Keratinocyte (primary cell): ENCODE measurements around the gene HECTD4.

Experiments
- EZH2 ChIP-seq: IDR thresholded peaks from one replicate; pipeline ENCODE4 v1.6.1; 2012; ENCODE audit warnings: inconsistent platforms, mild to moderate bottlenecking, low read length, moderate library complexity
- TF ChIP-seq, protein P1 (sequence below), 3 experiments: IDR thresholded peaks in 1 of 3; conservative IDR thresholded peaks in 1 of 3; optimal IDR thresholded peaks in 1 of 3; 2 replicates in 2 of 3; 3 replicates in 1 of 3; pipeline versions ENCODE3 to v1.5.1; 2011; ENCODE audit warnings: low read length in 3 of 3, mild to moderate bottlenecking in 3 of 3, moderate library complexity in 2 of 3, control low read depth in 1 of 3, inconsistent platforms in 1 of 3; ENCODE audit not compliant: insufficient read depth in 2 of 3; ENCODE audit errors: extremely low read depth in 1 of 3

DNA sequence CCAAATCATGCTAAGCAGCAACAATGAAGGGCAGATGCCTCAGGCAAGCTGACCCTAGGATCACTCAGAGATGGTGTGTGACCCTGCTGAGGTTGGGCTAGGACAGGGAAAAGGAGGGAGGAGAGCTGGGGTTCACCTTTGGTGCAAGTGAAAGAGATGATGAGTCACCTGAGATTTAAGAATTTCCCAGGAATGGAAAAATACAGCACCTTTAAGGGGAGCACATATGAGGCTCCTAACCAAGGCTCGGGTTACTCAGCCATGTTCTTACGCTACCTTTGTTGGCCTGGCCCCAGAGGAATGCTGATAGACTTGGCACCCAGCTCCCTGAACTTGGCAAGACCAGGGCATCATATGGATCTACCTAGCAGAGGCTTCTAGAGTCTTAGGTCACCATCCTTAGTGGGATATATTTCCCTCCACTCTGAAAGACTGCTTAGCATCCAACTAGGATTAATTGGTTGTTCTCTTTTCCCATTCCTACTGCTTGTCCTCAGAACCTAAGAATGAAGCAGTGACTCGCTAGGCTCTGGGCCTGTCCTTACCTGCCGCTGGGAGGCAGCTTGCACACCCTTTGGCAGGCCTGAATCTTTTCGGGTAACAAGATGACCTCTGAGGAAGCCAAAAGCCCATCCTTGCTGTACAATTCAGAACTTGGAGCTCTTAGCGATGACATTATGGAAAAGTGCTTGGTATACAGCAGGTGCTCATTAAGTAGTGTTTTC lies 269.7 kb downstream of the HECTD4 start:
- TF ChIP-seq, protein P1, sequence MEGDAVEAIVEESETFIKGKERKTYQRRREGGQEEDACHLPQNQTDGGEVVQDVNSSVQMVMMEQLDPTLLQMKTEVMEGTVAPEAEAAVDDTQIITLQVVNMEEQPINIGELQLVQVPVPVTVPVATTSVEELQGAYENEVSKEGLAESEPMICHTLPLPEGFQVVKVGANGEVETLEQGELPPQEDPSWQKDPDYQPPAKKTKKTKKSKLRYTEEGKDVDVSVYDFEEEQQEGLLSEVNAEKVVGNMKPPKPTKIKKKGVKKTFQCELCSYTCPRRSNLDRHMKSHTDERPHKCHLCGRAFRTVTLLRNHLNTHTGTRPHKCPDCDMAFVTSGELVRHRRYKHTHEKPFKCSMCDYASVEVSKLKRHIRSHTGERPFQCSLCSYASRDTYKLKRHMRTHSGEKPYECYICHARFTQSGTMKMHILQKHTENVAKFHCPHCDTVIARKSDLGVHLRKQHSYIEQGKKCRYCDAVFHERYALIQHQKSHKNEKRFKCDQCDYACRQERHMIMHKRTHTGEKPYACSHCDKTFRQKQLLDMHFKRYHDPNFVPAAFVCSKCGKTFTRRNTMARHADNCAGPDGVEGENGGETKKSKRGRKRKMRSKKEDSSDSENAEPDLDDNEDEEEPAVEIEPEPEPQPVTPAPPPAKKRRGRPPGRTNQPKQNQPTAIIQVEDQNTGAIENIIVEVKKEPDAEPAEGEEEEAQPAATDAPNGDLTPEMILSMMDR (optimal IDR thresholded peaks at IDR 0.05 in 1 of 3, IDR thresholded peaks at IDR 0.05 in 1 of 3, conservative IDR thresholded peaks at IDR 0.05 in 1 of 3; ENCODE audit: extremely low read depth in 1 of 3, insufficient read depth in 2 of 3, low read length in 3 of 3) = peak; percentile 19 to 70 (median 44)
- no peak for TF ChIP-seq EZH2
